HepG2 (cell line): Measurements from ENCODE around the gene GJD3. TPM values are rescaled to one million over a fixed set of nuclear protein-coding genes. Genes with fewer than 3 reads are reported as not detected.

ENCODE experiments used
- AGO1 ChIP-seq: fragments of 200-400 bp; formaldehyde crosslinking; IDR thresholded peaks from 2 replicates; pipeline ENCODE4 v1.6.1; 2017; ENCODE audit warnings: mild to moderate bottlenecking, low read depth, low read length, moderate library complexity; ENCODE audit not compliant: poor library complexity, severe bottlenecking
- CEBPZ ChIP-seq: IDR thresholded peaks from 2 replicates; pipeline ENCODE4 v1.6.1; 2012; ENCODE audit warnings: low read length, improper control_type of control experiment
- CHD2 ChIP-seq: IDR thresholded peaks from 2 replicates; pipeline ENCODE4 v1.6.1; 2011; ENCODE audit warnings: low read depth, low read length, improper control_type of control experiment
- DPF2 ChIP-seq: sonication (generic); formaldehyde crosslinking; IDR thresholded peaks from 2 replicates; pipeline ENCODE4 v1.4.0; 2020; ENCODE audit warnings: mild to moderate bottlenecking, low read depth, missing genetic modification reagents, borderline replicate concordance
- EZH2 ChIP-seq: conservative IDR thresholded peaks from 2 replicates; pipeline ENCODE4 v1.6.1; 2012; ENCODE audit warnings: mild to moderate bottlenecking, low read depth, low read length, moderate library complexity
- KDM2A ChIP-seq: sonication (generic); formaldehyde crosslinking; IDR thresholded peaks from 2 replicates; pipeline ENCODE4 v1.4.0; 2020; ENCODE audit warnings: low read depth, missing genetic modification reagents, borderline replicate concordance
- MAZ ChIP-seq, 2 experiments: sonication (generic) in 1 of 2; formaldehyde crosslinking in 1 of 2; IDR thresholded peaks; 2 replicates each; pipeline versions ENCODE4 v1.5.0 to v1.6.1; 2012 to 2020; ENCODE audit warnings: low read depth in 2 of 2, mild to moderate bottlenecking in 2 of 2, borderline replicate concordance in 1 of 2, improper control_type of control experiment in 1 of 2, low read length in 1 of 2, missing genetic modification reagents in 1 of 2, moderate library complexity in 1 of 2
- MXD4 ChIP-seq: IDR thresholded peaks from 2 replicates; pipeline ENCODE4 v1.6.1; 2016; ENCODE audit warnings: mild to moderate bottlenecking, missing biosample characterization, missing genetic modification reagents
- MYNN ChIP-seq: sonication (generic); formaldehyde crosslinking; IDR thresholded peaks from 2 replicates; pipeline ENCODE4 v1.4.0; 2020; ENCODE audit warnings: mild to moderate bottlenecking, low read depth, missing genetic modification reagents
- NFIB ChIP-seq: sonication (generic); formaldehyde crosslinking; IDR thresholded peaks from 2 replicates; pipeline ENCODE4 v1.9.0; 2021; ENCODE audit warnings: missing genetic modification reagents, mild to moderate bottlenecking, borderline replicate concordance
- NFYB ChIP-seq: sonication (generic); formaldehyde crosslinking; IDR thresholded peaks from 2 replicates; pipeline ENCODE4 v1.4.0; 2020; ENCODE audit warnings: missing genetic modification reagents
- PHF21A ChIP-seq: sonication (generic); formaldehyde crosslinking; IDR thresholded peaks from 2 replicates; pipeline ENCODE4 v1.5.0; 2020; ENCODE audit warnings: mild to moderate bottlenecking, missing genetic modification reagents
- RBAK ChIP-seq: sonication (generic); formaldehyde crosslinking; IDR thresholded peaks from 2 replicates; pipeline ENCODE4 v1.5.1; 2020; ENCODE audit warnings: mild to moderate bottlenecking, missing genetic modification reagents
- SIN3A ChIP-seq: IDR thresholded peaks from 2 replicates; pipeline ENCODE4 v1.6.1; 2011; ENCODE audit warnings: low read depth, mild to moderate bottlenecking, control low read depth, low read length, borderline replicate concordance
- SP2 ChIP-seq: sonication (generic); formaldehyde crosslinking; IDR thresholded peaks from 2 replicates; pipeline ENCODE4 v1.5.1; 2020; ENCODE audit warnings: mild to moderate bottlenecking, missing genetic modification reagents
- ZBTB42 ChIP-seq: sonication (generic); formaldehyde crosslinking; IDR thresholded peaks from 2 replicates; pipeline ENCODE4 v1.5.0; 2020; ENCODE audit warnings: mild to moderate bottlenecking, missing genetic modification reagents
- ZFP1 ChIP-seq: IDR thresholded peaks from 2 replicates; pipeline ENCODE4 v1.6.1; 2016
- ZKSCAN8 ChIP-seq: IDR thresholded peaks from 2 replicates; pipeline ENCODE4 v1.6.1; 2016; ENCODE audit warnings: borderline replicate concordance, missing genetic modification reagents, missing compliant biosample characterization
- ZNF30 ChIP-seq: sonication (generic); formaldehyde crosslinking; IDR thresholded peaks from 2 replicates; pipeline ENCODE4 v1.5.0; 2020; ENCODE audit warnings: mild to moderate bottlenecking, missing genetic modification reagents
- ZNF333 ChIP-seq: sonication (generic); formaldehyde crosslinking; IDR thresholded peaks from 2 replicates; pipeline ENCODE4 v1.4.0; 2020; ENCODE audit warnings: mild to moderate bottlenecking, missing genetic modification reagents, borderline replicate concordance
- ZNF382 ChIP-seq: sonication (generic); formaldehyde crosslinking; IDR thresholded peaks from 2 replicates; pipeline ENCODE4 v1.5.0; 2020; ENCODE audit warnings: missing genetic modification reagents, mild to moderate bottlenecking, borderline replicate concordance
- ZNF792 ChIP-seq: IDR thresholded peaks from 2 replicates; pipeline ENCODE4 v1.6.1; 2016
- ZNF816 ChIP-seq: sonication (generic); formaldehyde crosslinking; IDR thresholded peaks from 2 replicates; pipeline ENCODE4 v1.8.0; 2022; ENCODE audit warnings: missing genetic modification reagents, mild to moderate bottlenecking, borderline replicate concordance
- ZNF878 ChIP-seq: sonication (generic); formaldehyde crosslinking; IDR thresholded peaks from 2 replicates; pipeline ENCODE4 v1.8.1; 2023; ENCODE audit warnings: mild to moderate bottlenecking, missing genetic modification reagents, moderate library complexity
- ZNF891 ChIP-seq: sonication (generic); formaldehyde crosslinking; IDR thresholded peaks from 2 replicates; pipeline ENCODE4 v1.5.0; 2020; ENCODE audit warnings: mild to moderate bottlenecking, missing genetic modification reagents
- ZSCAN30 ChIP-seq: sonication (generic); formaldehyde crosslinking; IDR thresholded peaks from 2 replicates; pipeline ENCODE4 v1.5.0; 2020; ENCODE audit warnings: mild to moderate bottlenecking, missing genetic modification reagents
- polyA plus RNA-seq, 8 experiments: library from polyadenylated mRNA; depleted of rRNA in 3 of 8; stranded (reverse) in 7 of 8; unstranded in 1 of 8; fragments of >200 nt; fragmentation: Illumina TruSeq in 4 of 8; extraction: Trizol in 4 of 8; gene quantifications; 2 replicates each; pipeline versions ENCODE4 v1.2.1 to v1.2.3, GENCODE V29; 2011 to 2016; ENCODE audit warnings: low read depth in 4 of 8, missing spikeins in 1 of 8, mixed read lengths in 1 of 8; ENCODE audit not compliant: insufficient read depth in 1 of 8
- total RNA-seq, 5 experiments: library from RNA; depleted of rRNA; stranded (reverse); fragments of >200 nt; fragmentation: Illumina TruSeq; extraction: Trizol; gene quantifications; 2 replicates each; pipeline ENCODE4 v1.2.3, GENCODE V29; 2016; ENCODE audit warnings: low read depth in 1 of 5

Gene GJD3
- total and polyA plus RNA-seq, 2 of the 13 experiments (the other 11 are each of a cell fraction or from before 2014, with no cell fraction given) = not detected

- TF ChIP-seq ZNF891 (CRISPR knock-in tag) = peak; percentile 64
- TF ChIP-seq ZFP1 (CRISPR knock-in tag) = no peak
- no peak for TF ChIP-seq ZNF816 (CRISPR knock-in tag)
- peak; percentile 30 for TF ChIP-seq AGO1
- TF ChIP-seq ZNF792 (CRISPR knock-in tag) = peak; percentile 67
- peak; percentile 59; the same call in 1 of the 2 replicates for TF ChIP-seq SIN3A
- TF ChIP-seq ZNF878 (CRISPR knock-in tag) = no peak
- peak; percentile 70; the same call in 1 of the 2 replicates for TF ChIP-seq MAZ (IDR thresholded peaks at IDR 0.05; ENCODE audit: borderline replicate concordance, low read depth, low read length)
- TF ChIP-seq MAZ (CRISPR knock-in tag; IDR thresholded peaks at IDR 0.05; ENCODE audit: low read depth) = peak; percentile 71
- no peak for TF ChIP-seq EZH2
- no peak for TF ChIP-seq ZNF30 (CRISPR knock-in tag)
- TF ChIP-seq NFYB = peak; percentile 7; the same call in 1 of the 2 replicates
- TF ChIP-seq MYNN (CRISPR knock-in tag) = no peak
- TF ChIP-seq CHD2 = no peak
- no peak for TF ChIP-seq ZKSCAN8 (CRISPR knock-in tag)
- TF ChIP-seq ZNF333 (CRISPR knock-in tag) = peak; percentile 26; the same call in 1 of the 2 replicates
- peak; percentile 50; the same call in 1 of the 2 replicates for TF ChIP-seq KDM2A (CRISPR knock-in tag)
- TF ChIP-seq CEBPZ = no peak
- peak; percentile 47; the same call in 1 of the 2 replicates for TF ChIP-seq DPF2 (CRISPR knock-in tag)
- TF ChIP-seq MXD4 (CRISPR knock-in tag) = no peak
- no peak for TF ChIP-seq ZSCAN30 (CRISPR knock-in tag)
- TF ChIP-seq PHF21A (CRISPR knock-in tag) = no peak; the same call in none of the 2 replicates
- TF ChIP-seq NFIB (CRISPR knock-in tag) = no peak
- TF ChIP-seq ZBTB42 = peak; percentile 99
- no peak for TF ChIP-seq RBAK (CRISPR knock-in tag)
- TF ChIP-seq SP2 = no peak; the same call in 1 of the 2 replicates
- TF ChIP-seq ZNF382 (CRISPR knock-in tag) = no peak
These were observed 47.8 kb downstream of the GJD3 start (continued) for GRCh38 chr17:40316571-40317344.
